ENCODE results near the gene C6orf47. TPM values are rescaled to one million over a fixed set of nuclear protein-coding genes. Genes with fewer than 3 reads are reported as not detected.

C6orf47 gene
- total and polyA plus RNA-seq, 2 of the 13 experiments (the other 11 are each of a cell fraction or from before 2014, with no cell fraction given): 1.7 to 18.1 TPM

GRCh38 chr6:31619805-31620585, 40.6 kb downstream of the C6orf47 start (continued):
- TF ChIP-seq MEIS1 (CRISPR knock-in tag; IDR thresholded peaks at IDR 0.05; ENCODE audit: borderline replicate concordance) (peak; percentile 87; the same call in 1 of the 2 replicates), TFAP4 (IDR thresholded peaks at IDR 0.05; ENCODE audit: borderline replicate concordance, low read depth) (no peak), GATA4 (IDR thresholded peaks at IDR 0.05; ENCODE audit: borderline replicate concordance, low read depth) (peak; percentile 47; the same call in 1 of the 2 replicates), ZNF572 (CRISPR knock-in tag; IDR thresholded peaks at IDR 0.05) (peak; percentile 72; the same call in 1 of the 2 replicates), TP53 (CRISPR knock-in tag; conservative IDR thresholded peaks at IDR 0.05) (no peak), ZNF142 (CRISPR knock-in tag; IDR thresholded peaks at IDR 0.05) (peak; percentile 74), MTF2 (CRISPR knock-in tag; IDR thresholded peaks at IDR 0.05; ENCODE audit: borderline replicate concordance) (no peak), ZNF138 (CRISPR knock-in tag; IDR thresholded peaks at IDR 0.05; ENCODE audit: low read depth) (no peak), ZNF441 (CRISPR knock-in tag; IDR thresholded peaks at IDR 0.05; ENCODE audit: borderline replicate concordance) (peak; percentile 98), GRHL1 (CRISPR knock-in tag; conservative IDR thresholded peaks at IDR 0.05) (no peak), HHEX (CRISPR knock-in tag; IDR thresholded peaks at IDR 0.05) (no peak), THRA (CRISPR knock-in tag; IDR thresholded peaks at IDR 0.05; ENCODE audit: borderline replicate concordance) (no peak), HDAC2 (CRISPR knock-in tag; IDR thresholded peaks at IDR 0.05) (peak; percentile 47; the same call in 1 of the 2 replicates), NFYB (CRISPR knock-in tag; IDR thresholded peaks at IDR 0.05) (peak; percentile 79), NR2C2 (CRISPR knock-in tag; IDR thresholded peaks at IDR 0.05; ENCODE audit: borderline replicate concordance) (peak; percentile 37; the same call in 1 of the 2 replicates), ATF7 (IDR thresholded peaks at IDR 0.05) (peak; percentile 100), ATF7 (CRISPR knock-in tag; IDR thresholded peaks at IDR 0.05) (peak; percentile 90), ARID2 (CRISPR knock-in tag; IDR thresholded peaks at IDR 0.05; ENCODE audit: borderline replicate concordance) (peak; percentile 86), SETDB1 (CRISPR knock-in tag; IDR thresholded peaks at IDR 0.05; ENCODE audit: borderline replicate concordance) (no peak)

Measured in HepG2 (cell line).